ENCODE measurements around the gene BBX.
A peak's percentile ranks its signal among the peaks of the same experiment; 100 is the strongest.

Gene BBX
- 19.9 to 72.3 (median 45.9) reads per million in 18 experiments for total RNA-seq

DNA sequence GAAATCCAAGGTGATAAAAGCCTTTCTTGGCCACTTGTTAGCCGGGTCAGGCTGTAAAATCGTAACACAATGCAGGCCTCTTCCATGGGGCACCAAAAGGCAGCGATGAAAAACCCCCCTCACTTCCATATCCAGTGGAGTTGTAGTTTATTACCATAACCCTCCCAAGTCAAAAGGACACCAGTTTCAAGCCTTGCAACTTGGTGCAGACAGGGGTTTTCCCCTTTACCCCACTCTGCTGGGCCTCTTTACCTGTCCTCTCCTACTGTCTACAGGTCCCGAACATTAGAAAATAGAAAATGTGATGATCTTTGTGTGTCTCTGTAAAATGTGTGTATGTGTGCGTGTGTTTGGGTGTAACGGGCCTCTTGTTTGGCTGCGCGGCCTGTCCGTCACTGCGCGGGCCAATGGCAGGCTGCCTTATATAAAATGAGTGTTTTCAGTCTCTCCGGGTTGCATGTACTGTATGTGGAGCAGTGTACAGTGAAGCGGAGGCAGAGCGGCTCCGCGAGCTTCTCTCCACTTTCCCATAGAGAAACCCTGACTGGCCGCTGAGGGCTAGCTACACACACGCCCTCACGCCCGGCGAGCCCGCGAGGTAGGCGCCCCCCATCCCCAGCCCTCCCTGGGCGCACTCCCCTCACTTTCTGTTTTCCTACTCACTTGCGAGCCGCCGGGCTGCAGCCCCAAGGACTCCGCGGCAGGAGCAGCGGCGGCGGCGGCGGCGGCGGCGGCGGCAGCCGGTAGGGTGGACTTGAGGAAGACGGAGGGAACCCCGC, at the start of gene BBX:
TSS of gene BBX (plus strand) at position 453 of the 779 bp plus-strand sequence. CDS start 187,499 bp downstream, outside the sequence.
- peak; percentile 94 to 98 for DNase-seq

DNA sequence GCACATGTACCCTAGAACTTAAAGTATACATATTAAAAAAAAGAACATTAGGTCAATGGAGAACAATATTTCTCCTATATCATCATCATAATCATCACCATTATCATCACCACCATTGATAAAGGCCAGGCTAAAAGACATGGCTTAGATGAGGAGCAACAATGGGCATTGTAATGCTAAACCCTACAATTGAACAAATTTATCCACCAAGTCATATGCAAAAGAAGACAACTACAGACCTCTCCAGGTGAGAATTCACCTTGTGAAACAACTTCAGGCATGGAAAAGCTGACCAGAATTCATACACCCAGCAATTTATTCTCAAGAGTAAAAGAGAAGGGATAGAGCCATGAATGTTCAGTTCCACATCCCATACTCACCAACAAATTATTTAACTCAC, 46.3 kb upstream of the BBX start:
- DNase-seq: no peak

DNA sequence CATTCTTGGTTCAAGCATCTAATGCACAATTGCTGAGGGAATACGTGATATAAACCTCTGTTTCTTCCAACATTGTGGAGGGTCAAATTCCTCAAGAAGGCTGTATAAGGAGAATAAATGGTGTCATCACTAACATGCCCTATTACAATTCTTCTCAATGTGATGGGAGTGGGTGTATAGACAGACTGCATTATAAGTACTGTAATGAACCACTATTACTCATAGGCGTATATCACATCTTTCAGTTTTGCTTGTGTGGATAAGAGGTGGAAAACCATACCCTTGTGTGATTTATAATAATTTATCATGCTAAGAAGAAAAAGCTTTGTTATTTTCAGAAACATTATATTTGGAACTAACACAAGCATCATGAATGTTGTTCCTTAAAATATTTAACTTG, 35.3 kb upstream of the BBX start:
- no peak for DNase-seq

DNA sequence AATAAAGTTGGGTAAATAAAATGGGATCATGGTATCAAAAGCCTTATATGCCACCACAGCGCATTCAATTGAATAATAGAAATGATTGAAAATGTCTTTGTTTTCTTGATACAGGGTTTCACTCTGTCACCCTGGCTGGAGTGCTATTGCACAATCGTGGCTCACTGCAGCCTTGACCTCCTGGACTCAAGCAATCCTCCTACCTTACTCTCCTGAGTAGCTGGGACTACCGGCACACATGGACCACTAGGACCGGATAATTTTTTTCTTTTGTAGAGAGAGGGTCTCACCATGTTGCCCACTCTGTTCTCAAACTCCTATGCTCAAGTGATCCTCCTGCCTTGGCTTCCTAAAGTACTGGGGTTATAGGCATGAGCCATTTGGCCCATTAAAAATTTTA, 33.8 kb upstream of the BBX start:
- no peak for DNase-seq

DNA sequence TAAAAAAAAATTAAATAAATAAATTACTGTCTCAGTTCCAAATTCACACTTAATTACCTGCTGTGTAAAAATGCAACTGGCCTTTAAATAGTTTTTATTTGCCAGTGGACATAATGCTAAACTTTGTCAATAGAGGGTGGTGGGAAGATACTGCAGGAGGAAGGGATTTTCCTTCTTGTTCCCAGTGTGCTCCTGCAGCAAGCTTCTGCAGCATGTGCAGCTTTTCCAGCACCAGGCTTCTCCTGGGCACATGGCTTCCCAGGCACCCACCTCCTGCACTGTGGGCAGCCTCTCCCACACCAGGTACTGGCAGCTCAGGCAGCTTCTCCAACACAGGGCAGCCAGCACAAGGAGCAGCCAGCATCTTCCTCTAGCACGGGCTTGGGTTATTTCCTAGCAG, 29.6 kb upstream of the BBX start:
- DNase-seq: no peak

DNA sequence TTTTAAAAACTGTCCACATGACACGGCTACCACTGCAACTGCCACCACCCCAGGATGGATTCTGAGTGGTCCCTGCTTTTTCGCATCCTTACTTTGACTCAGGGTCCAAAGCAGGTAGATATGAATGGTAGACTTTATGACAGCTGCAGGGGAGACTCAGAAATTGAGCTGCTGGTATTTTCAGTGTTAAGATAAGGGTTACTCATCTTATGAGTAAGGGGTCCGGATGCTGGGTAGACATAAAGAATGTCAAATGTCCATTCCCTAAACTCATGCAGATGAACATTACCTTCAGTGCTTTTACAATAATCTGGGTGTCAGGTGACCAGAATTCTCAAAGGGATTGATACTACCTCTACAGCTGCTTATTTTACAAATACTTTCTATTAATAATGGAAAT, 25.9 kb upstream of the BBX start:
- no peak for DNase-seq

DNA sequence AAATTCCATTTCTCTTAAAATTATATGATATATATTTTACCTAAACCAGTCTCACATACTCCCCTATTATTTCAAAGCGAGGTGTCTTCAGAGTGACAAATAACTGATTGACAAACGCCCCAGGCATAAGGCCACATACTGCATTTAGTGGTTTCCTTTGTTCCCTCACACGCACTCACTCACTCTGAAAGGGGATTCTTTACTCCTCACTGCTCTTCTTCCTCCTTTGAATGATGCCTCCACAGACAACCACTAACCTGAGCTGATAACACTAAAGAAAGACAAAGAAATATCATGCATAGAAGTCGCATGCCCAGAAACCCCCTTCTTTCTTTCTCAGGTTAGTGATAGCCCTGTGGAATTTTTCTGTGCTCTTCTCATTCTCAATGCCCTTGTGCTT, 24.1 kb upstream of the BBX start:
- no peak for DNase-seq

DNA sequence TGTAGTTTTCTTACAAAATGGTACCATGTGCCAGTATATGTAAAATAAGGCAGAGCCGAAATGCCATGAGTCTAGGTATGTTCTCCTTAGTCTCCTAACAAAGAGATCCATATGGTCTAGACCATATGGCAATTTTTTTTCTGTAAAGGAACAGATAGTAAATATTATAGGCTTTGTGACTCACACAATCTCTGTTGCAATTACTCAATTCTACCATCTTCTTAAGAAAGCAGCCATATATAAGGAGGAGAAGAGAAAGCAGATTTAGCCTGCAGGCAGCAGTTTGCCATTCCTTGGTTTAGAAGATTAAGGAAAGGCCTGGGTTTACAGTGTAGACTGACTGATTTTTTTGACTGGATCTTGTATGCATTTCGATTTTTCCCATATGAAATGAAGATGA, 16.3 kb upstream of the BBX start:
- no peak for DNase-seq

DNA sequence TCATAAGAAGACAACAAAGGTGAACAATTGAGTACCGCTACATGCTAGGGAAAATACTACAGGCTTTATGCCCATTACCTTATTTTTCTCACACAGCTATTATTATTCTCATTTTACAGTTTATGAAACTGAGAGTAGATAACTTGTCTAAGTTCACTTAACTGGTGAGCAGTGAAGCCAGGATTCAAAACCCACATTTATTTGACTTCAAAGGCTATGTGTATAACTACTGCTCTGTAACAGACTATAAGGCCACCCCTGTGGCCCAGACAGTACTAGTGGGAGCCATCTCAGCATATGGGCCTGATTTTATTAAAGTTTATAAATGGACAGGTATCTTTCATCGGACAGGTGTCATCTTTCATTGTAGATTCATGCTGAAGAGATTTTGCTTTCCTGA, 14.4 kb upstream of the BBX start:
- no peak for DNase-seq

DNA sequence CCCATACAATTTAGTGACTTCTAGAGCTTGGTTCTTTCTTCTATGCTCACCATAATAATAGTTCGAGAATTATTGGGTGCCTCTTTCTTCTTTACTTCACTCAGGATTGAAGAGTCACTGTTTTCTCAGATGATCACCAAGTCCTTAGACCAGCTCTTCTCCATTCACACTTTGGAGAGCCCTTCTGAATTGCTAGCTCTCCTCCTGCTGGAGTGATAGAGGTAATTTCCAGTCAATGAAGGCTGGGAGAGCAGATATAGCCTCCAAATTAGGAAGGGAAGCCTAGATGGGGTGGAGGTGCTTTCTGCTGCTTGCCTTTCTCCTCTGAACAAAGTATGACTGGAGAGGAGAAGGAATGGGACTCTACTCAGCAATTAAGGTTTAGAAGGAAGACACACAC, 10.7 kb upstream of the BBX start:
- DNase-seq: no peak

DNA sequence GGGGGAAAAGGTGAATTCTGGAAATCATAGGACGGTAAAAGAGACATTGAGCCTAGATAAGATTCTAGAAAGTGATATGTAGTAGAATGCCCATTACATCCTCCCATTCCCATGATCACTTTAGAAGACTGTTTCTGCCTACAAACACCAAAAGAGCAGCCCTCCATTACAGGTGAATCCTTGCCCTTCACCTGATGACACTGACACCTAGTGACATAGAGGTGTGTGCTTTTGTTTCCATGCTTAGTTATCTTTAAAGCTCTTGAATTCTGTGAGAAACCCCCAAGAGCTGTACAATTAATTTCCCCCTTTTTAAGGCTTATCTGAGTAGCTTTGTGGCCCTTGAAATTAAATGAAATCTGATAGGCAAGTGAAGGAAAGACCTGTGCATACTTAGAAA, 8.3 kb upstream of the BBX start:
- no peak for DNase-seq

DNA sequence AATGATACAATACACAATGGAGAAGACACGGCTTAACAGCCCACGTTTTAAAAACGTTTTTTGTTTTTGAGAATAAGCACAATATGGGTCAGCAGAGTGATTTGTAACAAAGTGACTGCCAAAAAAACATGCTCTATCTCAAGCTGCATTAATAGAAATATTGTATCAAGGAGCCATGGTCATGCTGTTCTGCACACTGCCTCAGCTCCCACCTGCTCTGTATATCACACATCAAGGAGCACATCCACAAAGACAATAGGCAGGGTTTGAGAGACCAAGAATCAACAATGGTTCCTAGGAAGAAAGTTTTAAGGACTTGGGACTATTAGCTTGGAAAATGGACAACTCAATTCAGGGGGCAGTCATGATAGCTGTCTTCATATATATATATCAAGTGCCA, 6.3 kb upstream of the BBX start:
- no peak for DNase-seq

DNA sequence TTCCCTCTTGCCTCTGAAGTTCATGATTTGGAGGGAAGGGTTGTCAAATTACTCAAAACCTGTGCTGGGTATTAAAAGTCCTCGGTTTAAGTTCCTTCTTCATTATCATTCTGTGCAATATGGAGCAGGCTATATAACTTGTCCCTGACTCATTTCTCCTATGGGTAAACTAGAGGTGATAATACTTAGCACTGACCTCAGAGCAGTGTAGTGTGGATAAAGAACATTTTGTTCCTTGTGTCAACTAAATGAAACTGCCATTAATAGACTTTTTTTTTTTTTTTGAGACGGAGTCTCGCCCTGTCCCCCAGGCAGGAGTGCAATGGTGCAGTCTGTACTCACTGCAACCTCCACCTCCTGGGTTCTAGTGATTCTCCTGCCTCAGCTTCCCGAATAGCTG, 2.2 kb upstream of the BBX start:
- DNase-seq: no peak

DNA sequence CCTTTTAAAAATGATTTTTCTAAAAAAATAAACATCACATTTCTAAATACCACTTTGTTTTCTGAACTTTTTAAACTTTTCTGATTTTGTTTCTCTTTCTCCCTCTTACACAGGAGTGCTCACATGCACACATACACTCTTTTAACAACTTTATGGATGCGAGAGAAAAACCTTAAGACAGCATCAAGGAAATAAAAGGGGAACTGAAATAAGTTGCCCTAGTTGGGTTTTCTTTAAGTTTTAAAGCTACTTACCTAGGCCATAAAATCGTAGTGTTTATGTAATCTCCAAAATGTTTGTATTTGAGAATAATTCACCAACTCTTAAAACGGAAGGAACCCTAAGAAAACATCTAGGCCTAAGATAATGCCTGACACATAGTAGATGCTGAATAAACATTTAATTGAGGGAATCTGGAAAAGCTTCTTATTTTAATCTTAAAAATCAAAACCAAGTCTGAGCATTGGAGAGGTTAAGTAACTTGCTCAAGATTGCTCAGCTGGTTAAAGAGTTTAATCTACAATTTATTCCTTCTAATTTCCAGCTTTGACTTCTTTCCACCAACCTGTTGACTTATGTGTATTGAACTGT, 1.2 kb upstream of the BBX start:
- no peak for DNase-seq

DNA sequence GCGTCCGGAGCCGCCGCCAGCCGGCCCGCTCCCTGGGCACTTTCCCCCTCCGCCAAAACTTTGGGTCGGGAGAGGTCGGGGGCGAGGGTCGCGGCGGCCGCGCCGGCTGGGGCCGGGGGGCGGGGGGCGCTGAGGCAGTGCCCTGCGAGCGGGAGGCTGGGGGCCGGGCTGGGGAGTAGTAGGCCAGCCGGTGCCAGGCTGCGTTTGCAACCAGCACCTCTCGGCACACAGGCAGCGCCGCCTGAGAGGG, 452 bp downstream of the BBX start:
- DNase-seq: no peak

DNA sequence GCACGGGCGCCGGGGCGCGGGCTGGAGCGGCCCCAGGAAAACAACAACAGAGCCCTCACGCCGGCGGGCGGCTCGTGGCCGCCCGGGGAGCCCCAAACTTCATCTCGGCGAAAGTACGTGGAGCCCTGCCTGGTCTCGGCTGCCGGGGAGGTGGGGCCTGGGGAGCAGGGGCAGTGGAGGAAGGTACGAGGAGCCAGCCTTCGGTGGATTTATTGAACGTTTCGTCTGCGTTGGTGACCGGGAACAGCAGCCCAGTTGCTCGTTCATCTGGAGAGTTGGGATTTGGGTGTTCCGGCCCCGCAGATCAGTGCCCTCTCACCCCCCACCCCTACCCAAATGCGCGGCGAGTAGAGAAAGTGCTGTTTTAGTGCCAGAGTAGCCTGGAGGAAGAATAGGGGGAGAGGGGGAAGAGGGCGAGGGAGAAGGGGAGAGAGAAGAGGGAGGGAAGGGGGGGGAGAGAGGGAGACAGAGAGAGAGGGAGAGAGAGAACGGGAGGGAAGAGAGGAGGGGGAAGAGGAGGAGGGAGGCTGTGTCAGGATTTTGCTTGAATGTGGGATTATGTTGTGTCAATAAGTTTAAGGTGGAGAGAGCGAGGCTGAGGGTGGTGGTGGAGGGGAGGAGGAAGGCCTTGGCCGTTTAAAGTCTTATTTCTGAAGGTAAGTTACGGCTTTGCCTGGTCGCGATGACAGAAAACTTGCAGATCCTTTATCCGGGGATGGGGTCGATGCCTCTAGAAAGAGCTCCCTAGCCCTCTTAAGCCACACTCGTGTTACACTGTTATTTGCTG, 970 bp downstream of the BBX start:
- peak; percentile 22 to 26 for DNase-seq

DNA sequence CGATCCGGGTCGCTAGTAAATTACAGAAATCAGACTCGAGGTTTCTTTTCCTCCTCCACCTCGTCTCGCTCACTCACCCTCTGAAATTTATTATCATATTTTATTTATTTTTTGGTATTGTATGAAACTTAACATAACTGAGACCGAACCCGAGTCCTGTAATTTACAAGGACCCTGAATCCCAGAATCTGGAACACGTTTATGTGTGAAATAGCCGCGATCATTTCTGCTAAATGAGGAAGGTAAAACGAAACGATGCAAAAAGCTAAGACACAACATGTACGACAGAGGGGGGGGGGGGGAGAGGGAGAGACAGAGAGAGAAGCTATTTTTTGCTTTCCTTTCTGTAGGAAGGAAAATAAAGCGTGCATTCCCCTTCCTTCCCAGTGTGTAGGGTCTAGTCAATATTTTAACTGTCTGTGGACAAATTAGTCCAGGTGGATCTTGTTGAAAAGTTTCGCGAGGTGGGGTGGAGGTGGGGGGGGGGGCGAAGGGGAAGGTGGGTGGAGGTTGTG, 1.6 kb downstream of the BBX start:
- DNase-seq: peak; percentile 17 to 36

DNA sequence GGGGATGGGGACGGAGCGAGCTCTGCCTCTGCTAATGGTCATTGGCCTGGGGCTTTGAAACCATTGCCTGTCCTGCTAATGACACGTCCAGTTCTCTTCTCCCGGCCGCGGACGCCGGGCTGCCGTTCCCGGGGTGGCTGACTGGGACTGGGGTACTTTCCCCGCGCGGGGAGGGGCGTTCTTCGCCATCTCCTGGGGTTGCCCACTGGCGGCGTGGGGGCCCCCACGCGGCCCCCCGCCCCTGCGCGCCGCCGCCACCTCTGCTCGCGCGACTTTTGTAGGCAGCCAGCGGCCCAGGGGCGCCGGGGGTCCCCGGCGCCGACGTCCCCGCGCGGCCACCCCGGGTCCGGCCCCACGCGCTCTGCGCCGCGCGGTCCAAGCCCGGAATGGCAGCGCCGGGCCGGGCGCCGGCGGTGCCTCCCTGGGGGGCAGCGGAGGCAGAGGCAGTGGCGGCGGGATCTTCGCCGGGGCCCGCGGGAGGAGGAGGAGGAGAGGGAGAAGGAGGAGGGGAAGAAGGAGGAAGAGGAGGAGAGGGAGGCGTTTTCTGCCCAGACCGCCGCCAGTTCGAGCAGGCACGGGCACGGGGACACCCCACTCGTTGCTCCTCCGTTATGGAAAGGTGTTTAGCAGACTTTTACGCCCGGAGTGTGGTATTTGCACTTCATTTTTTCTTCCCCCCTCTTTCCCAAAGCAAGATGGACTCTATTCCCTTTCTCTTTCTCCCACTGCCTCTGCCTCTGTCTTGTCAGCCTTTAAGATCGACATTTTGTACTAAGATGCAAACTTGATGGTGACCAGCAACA, 2.3 kb downstream of the BBX start:
- peak; percentile 10 to 36 for DNase-seq

DNA sequence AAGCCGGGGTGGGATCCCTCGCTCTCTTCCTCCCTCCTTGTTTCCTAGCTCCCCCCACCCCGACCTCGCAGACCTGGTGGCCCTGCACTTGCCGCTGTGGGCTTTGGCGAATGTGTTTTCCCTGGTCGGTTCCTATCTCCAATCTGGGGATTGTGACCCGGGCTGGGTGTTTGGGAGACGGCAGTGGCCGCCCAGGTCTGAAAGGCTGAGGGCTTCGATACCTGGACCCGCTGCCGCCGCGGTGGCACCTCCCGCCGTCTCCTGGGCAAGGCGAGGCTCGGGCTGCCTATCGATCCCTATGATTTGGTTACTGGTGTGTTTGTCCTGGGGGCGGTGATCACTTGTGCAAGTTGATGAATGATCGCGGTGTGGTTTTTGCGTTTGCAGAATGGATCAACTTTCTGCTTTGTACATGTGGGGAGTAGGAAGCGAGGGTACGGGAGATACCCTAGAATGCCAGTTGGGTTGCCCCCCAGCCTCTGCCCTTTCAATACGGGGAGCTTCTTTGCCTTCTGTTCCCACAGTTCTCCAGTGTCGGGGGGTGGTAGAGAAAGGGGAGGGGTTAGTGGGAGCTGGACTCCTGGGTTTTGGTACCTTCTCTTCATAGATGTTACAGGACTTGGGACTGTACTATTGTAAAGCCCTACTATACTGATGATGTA, 3.0 kb downstream of the BBX start:
- no peak for DNase-seq

DNA sequence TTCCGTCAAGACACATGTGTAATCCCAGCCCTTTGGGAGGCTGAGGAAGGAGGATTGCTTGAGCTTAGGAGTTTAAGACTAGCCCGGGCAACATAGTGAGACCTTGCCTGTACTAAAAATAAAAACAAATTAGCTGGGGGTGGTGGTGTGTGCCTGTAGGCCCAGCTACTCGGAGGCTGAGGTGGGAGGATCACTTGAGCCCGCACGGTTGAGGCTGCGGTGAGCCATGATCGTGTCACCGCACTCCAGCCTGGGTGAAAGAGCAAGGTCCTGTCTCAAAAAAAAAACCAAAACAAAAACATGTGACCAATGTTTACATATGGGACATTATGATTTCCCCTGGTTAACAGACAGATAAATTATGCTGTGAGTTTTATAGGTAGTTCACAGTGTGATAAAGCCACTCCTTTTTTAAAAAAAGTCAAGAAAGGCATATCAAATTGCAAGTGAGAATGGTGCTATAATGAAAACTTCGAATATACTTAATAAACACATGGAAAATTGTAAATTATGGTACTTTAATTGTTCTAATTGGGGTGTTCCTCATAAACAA, 9.2 kb downstream of the BBX start:
- no peak for DNase-seq

DNA sequence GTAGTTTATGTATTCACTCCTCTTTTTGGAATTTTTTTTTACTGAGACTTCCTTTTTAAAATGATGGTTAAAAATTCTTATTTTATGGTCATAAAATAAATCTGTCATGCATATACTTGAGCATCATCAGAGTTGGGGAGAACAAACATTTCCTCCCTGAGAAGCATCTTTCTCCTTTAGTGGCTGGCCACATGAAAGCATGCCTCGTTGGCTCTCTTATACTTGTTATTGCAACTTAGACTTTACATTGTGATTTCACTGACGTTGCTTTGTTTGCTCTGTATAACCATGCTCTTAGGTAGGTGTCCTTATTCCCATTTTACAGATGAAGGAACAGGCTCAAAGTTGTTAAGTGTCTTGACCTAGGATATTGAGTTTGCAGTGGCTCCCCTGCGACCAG, 18.1 kb downstream of the BBX start:
- DNase-seq: no peak

DNA sequence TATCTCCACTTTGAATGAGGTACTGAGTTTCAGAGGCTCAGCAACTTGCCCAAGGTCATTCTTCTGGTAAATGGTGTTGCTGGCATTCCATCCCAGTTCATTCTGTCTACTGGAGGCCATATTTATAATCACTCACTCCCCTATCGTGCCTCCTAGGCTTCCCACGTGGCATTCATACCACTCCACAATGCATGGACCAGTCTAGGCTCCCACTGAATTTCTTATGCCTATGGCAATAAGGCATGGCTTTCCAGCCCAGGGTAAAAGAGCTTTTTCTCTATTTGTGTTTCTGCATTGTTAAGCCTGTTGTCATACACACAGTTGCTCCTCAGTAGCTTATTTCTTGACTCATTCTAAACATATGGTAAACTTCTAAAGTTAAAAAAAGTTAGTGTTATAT, 19.9 kb downstream of the BBX start:
- DNase-seq: no peak

All from inflammatory macrophage (primary cell).